ENCODE data around the gene NR5A2. TPM values are rescaled to one million over a fixed set of nuclear protein-coding genes. Genes with fewer than 3 reads are reported as not detected.

NR5A2 gene
- total RNA-seq, 4 donors from 2014 or later = 1.1 to 1.9 (median 1.2) TPM

- no peak for TF ChIP-seq POLR2A (IDR thresholded peaks at IDR 0.05)
- no peak for TF ChIP-seq CTCF (IDR thresholded peaks at IDR 0.05 in 4 of 5, conservative IDR thresholded peaks at IDR 0.05 in 1 of 5)
- Histone ChIP-seq H3K4me1 (no peaks in the 10 kb centered on the region), H3K27ac (no peak overlapping the region), H3K4me3 (no peak overlapping the region), H3K27me3 (no peaks in the 10 kb centered on the region), H3K36me3 (no peaks in the 10 kb centered on the region), H3K9me3 (no peaks in the 10 kb centered on the region)
- no peak for DNase-seq
- in situ Hi-C loops (cut with MboI; ENCODE audit: low sequenced_read_pairs in 4 of 4) (loop anchor here in 2 of 4 donors (25.0 kb wide), 1 partner anchor 341 kb away; no protein-coding TSS in a partner anchor), intact Hi-C loops (cut with DNase I; ENCODE audit: low total_unique reads) (no loop called here)
- no peak for ATAC-seq
Observed at GRCh38 chr1:200146100-200146499, 118.6 kb downstream of the NR5A2 start.

GRCh38 chr1:200147094-200147493 lies 119.6 kb downstream of the NR5A2 start:
- intact Hi-C loops (cut with DNase I; ENCODE audit: low total_unique reads) = no loop called here
- in situ Hi-C loops (cut with MboI; ENCODE audit: low sequenced_read_pairs in 4 of 4) = loop anchor here in 2 of 4 donors (25.0 kb wide), 1 partner anchor 340 kb away; no protein-coding TSS in a partner anchor
- DNase-seq (no peak), ATAC-seq (no peak)
- H3K4me1 ChIP-seq = no peaks in the 10 kb centered on the region
- no peaks in the 10 kb centered on the region for H3K36me3 ChIP-seq
- H3K27ac ChIP-seq = no peak overlapping the region
- no peak overlapping the region for H3K4me3 ChIP-seq
- H3K27me3 ChIP-seq = no peaks in the 10 kb centered on the region
- TF ChIP-seq POLR2A (IDR thresholded peaks at IDR 0.05) (no peak), CTCF (IDR thresholded peaks at IDR 0.05 in 4 of 5, conservative IDR thresholded peaks at IDR 0.05 in 1 of 5) (no peak)
- no peaks in the 10 kb centered on the region for H3K9me3 ChIP-seq

GRCh38 chr1:200147742-200148141 lies 120.2 kb downstream of the NR5A2 start:
- Histone ChIP-seq H3K27me3 (no peaks in the 10 kb centered on the region), H3K27ac (no peak overlapping the region), H3K36me3 (no peaks in the 10 kb centered on the region), H3K4me1 (no peaks in the 10 kb centered on the region), H3K4me3 (no peak overlapping the region), H3K9me3 (no peaks in the 10 kb centered on the region)
- DNase-seq = no peak
- intact Hi-C loops (cut with DNase I; ENCODE audit: low total_unique reads) = no loop called here
- in situ Hi-C loops (cut with MboI; ENCODE audit: low sequenced_read_pairs in 4 of 4) = loop anchor here in 2 of 4 donors (25.0 kb wide), 1 partner anchor 340 kb away; no protein-coding TSS in a partner anchor
- TF ChIP-seq CTCF (IDR thresholded peaks at IDR 0.05 in 4 of 5, conservative IDR thresholded peaks at IDR 0.05 in 1 of 5) (no peak), POLR2A (IDR thresholded peaks at IDR 0.05) (no peak)
- no peak for ATAC-seq

GRCh38 chr1:200150006-200150405 lies 122.5 kb downstream of the NR5A2 start:
- intact Hi-C loops (cut with DNase I; ENCODE audit: low total_unique reads) = no loop called here

More at GRCh38 chr1:200150006-200150405, 122.5 kb downstream of the NR5A2 start:
- ATAC-seq (no peak), DNase-seq (no peak)
- Histone ChIP-seq H3K4me1 (no peaks in the 10 kb centered on the region), H3K36me3 (no peaks in the 10 kb centered on the region), H3K27ac (no peak overlapping the region), H3K27me3 (no peaks in the 10 kb centered on the region), H3K4me3 (no peak overlapping the region), H3K9me3 (no peaks in the 10 kb centered on the region)
- TF ChIP-seq POLR2A (IDR thresholded peaks at IDR 0.05) (no peak), CTCF (IDR thresholded peaks at IDR 0.05 in 4 of 5, conservative IDR thresholded peaks at IDR 0.05 in 1 of 5) (no peak)
- in situ Hi-C loops (cut with MboI; ENCODE audit: low sequenced_read_pairs in 4 of 4) = no loop called here

Measured in gastrocnemius medialis (tissue), 4 donors.